ENCODE data around the gene SYDE2. TPM values are rescaled to one million over a fixed set of nuclear protein-coding genes. Genes with fewer than 3 reads are reported as not detected.
"Not testable (repeated sequence)": the region's sequence is repeated elsewhere in the genome, so short reads cannot be mapped to it uniquely, and the experiment has no call there.

The SYDE2 gene
- polyA plus RNA-seq, 10 donors, result 2.2 to 8.2 (median 3.3) TPM

GRCh38 chr1:85219853-85220610, 19.2 kb upstream of the SYDE2 start:
- DNase-seq, result peak in 1 of 3 donors; percentile 8

GRCh38 chr1:85216697-85217096, 15.9 kb upstream of the SYDE2 start:
- no peak for DNase-seq

- no peak for DNase-seq
Observed at GRCh38 chr1:85214654-85215053, 13.8 kb upstream of the SYDE2 start.

GRCh38 chr1:85208488-85208887, 7.7 kb upstream of the SYDE2 start:
- DNase-seq, result no peak

GRCh38 chr1:85203573-85204171, 2.9 kb upstream of the SYDE2 start:
- peak in 1 of 3 donors; percentile 26 for DNase-seq

- no peak for DNase-seq
Observed at GRCh38 chr1:85202864-85203255, 2.0 kb upstream of the SYDE2 start.

- DNase-seq, result no peak
Observed at GRCh38 chr1:85202092-85202863, 1.5 kb upstream of the SYDE2 start.

- peak; percentile 58 to 91 (median 75) for DNase-seq
Observed at GRCh38 chr1:85201340-85202091, 700 bp upstream of the SYDE2 start.

- DNase-seq, result peak in 1 of 3 donors; percentile 35
Observed at GRCh38 chr1:85199667-85200462, 951 bp downstream of the SYDE2 start.

- DNase-seq, result peak in 1 of 3 donors; percentile 13
Observed at GRCh38 chr1:85198864-85199263, 2.0 kb downstream of the SYDE2 start.

GRCh38 chr1:85196358-85196757, 4.5 kb downstream of the SYDE2 start:
- peak in 1 of 3 donors; percentile 36 for DNase-seq

- DNase-seq, result peak in 1 of 3 donors; percentile 18
Observed at GRCh38 chr1:85195703-85196102, 5.1 kb downstream of the SYDE2 start.

- DNase-seq, result not testable (repeated sequence)
Observed at GRCh38 chr1:85192129-85192528, 8.7 kb downstream of the SYDE2 start.

- DNase-seq, result no peak
Observed at GRCh38 chr1:85189120-85189519, 11.7 kb downstream of the SYDE2 start.

- no peak for DNase-seq
Observed at GRCh38 chr1:85188530-85188929, 12.3 kb downstream of the SYDE2 start.

GRCh38 chr1:85187021-85187420, 13.8 kb downstream of the SYDE2 start:
- DNase-seq, result not testable (repeated sequence)

- no peak for DNase-seq
Observed at GRCh38 chr1:85184245-85184644, 16.6 kb downstream of the SYDE2 start.

GRCh38 chr1:85182700-85183099, 18.1 kb downstream of the SYDE2 start:
- no peak for DNase-seq

- DNase-seq, result no peak
Observed at GRCh38 chr1:85180869-85181268, 19.9 kb downstream of the SYDE2 start.

GRCh38 chr1:85179522-85179921, 21.3 kb downstream of the SYDE2 start:
- DNase-seq, result no peak

GRCh38 chr1:85178396-85178795, 22.4 kb downstream of the SYDE2 start:
- DNase-seq, result no peak
